ENCODE results near the gene PROKR2. TPM values are rescaled to one million over a fixed set of nuclear protein-coding genes. Genes with fewer than 3 reads are reported as not detected.

The PROKR2 gene
- total RNA-seq (2021; fragmentation: NEBNext Ultra II Directional; extraction: Animal tissue kit (Norgen Biotek cat#: 25700)), result 2.6 and 3.3 TPM in 2 replicates
- polyA plus RNA-seq (2011; rRNA removed), result 7.7 and 9.5 TPM in 2 replicates
- polyA plus RNA-seq (2011; cell fraction: cytosol; rRNA removed), result 5.0 TPM
- 6.4 TPM for polyA plus RNA-seq (2011; cell fraction: nucleus; rRNA removed)
- 1.8 to 3.8 TPM (median 2.3 TPM) in 4 replicates for polyA plus RNA-seq (2012, experiment 1 of 2)
- 0.21 TPM for polyA plus RNA-seq (2012, experiment 2 of 2)
- 2.7 TPM for polyA plus RNA-seq (2013, experiment 1 of 2)
- polyA plus RNA-seq (2013, experiment 2 of 2), result 2.2 TPM
- polyA minus RNA-seq (2011; rRNA and poly(A)+ RNA removed), result 19.9 and 31.2 TPM in 2 replicates
- polyA minus RNA-seq (2011; cell fraction: cytosol; rRNA and poly(A)+ RNA removed), result 5.4 TPM
- 4.3 TPM for polyA minus RNA-seq (2011; cell fraction: nucleus; rRNA and poly(A)+ RNA removed)
- long read RNA-seq, experiment 1, result 0 reads
- long read RNA-seq, experiment 2, partial matches to known transcripts, result 0 of 1 reads
- long read RNA-seq, experiment 2, other reads (novel, unspliced or antisense), result 1 of 1 reads

- ChIA-PET CTCF (ENCODE audit: partially characterized antibody) (interaction anchor here (0.6 to 3.3 kb wide), 28 partner anchors 10 to 243 kb away, joined by 3 to 16 read pairs (median 3); partner anchors contain the start of gene CDS2), POLR2A (ENCODE audit: partially characterized antibody) (interaction anchor here (0.5 to 3.2 kb wide), 5 partner anchors 10 to 168 kb away, joined by 3 to 9 read pairs (median 3); no protein-coding TSS in a partner anchor)
- Histone ChIP-seq H2BK15ac (ENCODE audit: low read length) (no peak within 1 kb of the TSS; the same call in 1 of the 2 replicates), H3K4me3 (ENCODE audit: extremely low read depth in 1 of 4, insufficient read depth in 2 of 4, low read depth in 3 of 4, low read length in 4 of 4) (peak within 1 kb of the TSS; percentile 60 to 79 (median 74)), H3K27ac (ENCODE audit: low read depth, low read length) (no peak within 1 kb of the TSS), H3K18ac (ENCODE audit: extremely low read depth, low read length) (0 out of 2 replicates have a peak within 1 kb of the TSS, but pooled peaks have one; percentile 66), H2BK12ac (ENCODE audit: low read depth, low read length) (no peak within 1 kb of the TSS), H3K9ac (replicated peaks in 1 of 4; ENCODE audit: extremely low read depth in 1 of 4, low read depth in 3 of 4, low read length in 3 of 4) (peak within 1 kb of the TSS in 3 of 4 experiments; percentile 5 to 14 (median 13); a peak in 1 of 7 replicates), H3K4me1 (replicated peaks in 1 of 4; ENCODE audit: control insufficient read depth in 3 of 4, insufficient read depth in 4 of 4, low read length in 3 of 4) (peaks cover 0 to 6% (median under 1%) of the 10 kb centered on the region in 4 experiments; a peak in 2 of 7 replicates), H3K4ac (replicated peaks; ENCODE audit: insufficient read length, low read depth, low read length) (no peak within 1 kb of the TSS), H3K14ac (ENCODE audit: insufficient read length) (no peak within 1 kb of the TSS), H2BK120ac (replicated peaks; ENCODE audit: low read depth, low read length) (no peak within 1 kb of the TSS), H3K56ac (replicated peaks; ENCODE audit: insufficient read length, low read depth, low read length) (no peak within 1 kb of the TSS), H3K4me2 (ENCODE audit: insufficient read depth in 1 of 2, low read depth in 2 of 2, low read length in 2 of 2) (peak within 1 kb of the TSS; percentile 58 to 84), H2AK5ac (ENCODE audit: low read depth, low read length) (no peak within 1 kb of the TSS), H4K5ac (ENCODE audit: insufficient read length, low read depth, low read length) (no peak within 1 kb of the TSS), H3K27me3 (replicated peaks in 1 of 4; ENCODE audit: control insufficient read depth in 3 of 4, extremely low read depth in 1 of 4, insufficient read depth in 3 of 4, low read length in 3 of 4) (peaks cover 12 to 42% (median 34%) of the 10 kb centered on the region in 4 experiments), H3K9me3 (ENCODE audit: insufficient read depth in 2 of 2, low read depth in 1 of 2, low read length in 1 of 2) (peaks cover 0 to 3% of the 10 kb centered on the region in 2 experiments; a peak in 1 of 4 replicates), H2BK20ac (ENCODE audit: low read length) (no peak within 1 kb of the TSS), H4K8ac (ENCODE audit: extremely low read depth, insufficient read depth, low read length) (peak within 1 kb of the TSS; percentile 59), H3K23ac (ENCODE audit: insufficient read length) (no peak within 1 kb of the TSS), H3K79me1 (ENCODE audit: low read depth, low read length) (no peaks in the 10 kb centered on the region), H4K20me1 (replicated peaks in 1 of 2; ENCODE audit: control insufficient read depth in 1 of 2, insufficient read depth in 2 of 2, low read length in 2 of 2) (no peaks in the 10 kb centered on the region), H4K91ac (replicated peaks; ENCODE audit: insufficient read length, low read length) (no peak within 1 kb of the TSS), H2AFZ (ENCODE audit: low read length) (peak within 1 kb of the TSS; percentile 89), H2BK5ac (ENCODE audit: low read depth, low read length) (no peak within 1 kb of the TSS), H3K79me2 (ENCODE audit: control insufficient read depth in 1 of 2, insufficient read depth in 2 of 2, low read length in 2 of 2) (no peaks in the 10 kb centered on the region), H3K36me3 (ENCODE audit: control insufficient read depth in 2 of 4, insufficient read depth in 4 of 4, low read length in 3 of 4) (no peaks in the 10 kb centered on the region), H3K23me2 (ENCODE audit: low read depth, low read length) (peaks cover 20% of the 10 kb centered on the region; the same call in 1 of the 2 replicates)
- FAIRE-seq (no peak), DNase-seq (ENCODE audit: low read depth in 1 of 2, low spot score in 2 of 2) (peak; percentile 17 to 88)
- 2% methylated on average over 73 of the region's 92 CpGs; no CpG with 5 or more reads in 1 of the 2 experiments for WGBS, 2 experiments (ENCODE audit: extremely low coverage in 1 of 2, insufficient coverage in 1 of 2, insufficient read length in 1 of 2, insufficient replicate concordance in 2 of 2, low coverage in 1 of 2, low lambda C conversion rate in 2 of 2, missing lambda C conversion rate in 1 of 2)
- TF ChIP-seq CREB1 (IDR thresholded peaks at IDR 0.05), result peak; percentile 10; the same call in 1 of the 2 replicates
- TF ChIP-seq, protein P1, sequence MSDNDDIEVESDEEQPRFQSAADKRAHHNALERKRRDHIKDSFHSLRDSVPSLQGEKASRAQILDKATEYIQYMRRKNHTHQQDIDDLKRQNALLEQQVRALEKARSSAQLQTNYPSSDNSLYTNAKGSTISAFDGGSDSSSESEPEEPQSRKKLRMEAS (IDR thresholded peaks at IDR 0.05), result peak; percentile 91
- TF ChIP-seq SUZ12 (IDR thresholded peaks at IDR 0.05; ENCODE audit: low read length), result peak; percentile 62
- TF ChIP-seq EZH2 (IDR thresholded peaks at IDR 0.05; ENCODE audit: low read depth, low read length, severe bottlenecking), result peak; percentile 61
- TF ChIP-seq KDM4A (IDR thresholded peaks at IDR 0.05; ENCODE audit: low read depth, low read length, severe bottlenecking), result peak; percentile 88
- TF ChIP-seq CBX5 (IDR thresholded peaks at IDR 0.05; ENCODE audit: low read depth, low read length), result no peak
- TF ChIP-seq TAF7 (optimal IDR thresholded peaks at IDR 0.05; ENCODE audit: borderline replicate concordance, low read depth, low read length), result peak; percentile 61
Observed at GRCh38 chr20:5316188-5317158, at the start of gene PROKR2. PROKR2 (minus strand) TSS chr20:5316954; CDS start chr20:5314369, 2,585 bp downstream.

All from H1 (cell line).